Prostate gland (tissue), 2 donors: ENCODE results near the gene FAM110D.

Source experiments
- POLR2A ChIP-seq: fragments of 450-650 bp; IDR thresholded peaks from one replicate; pipeline ENCODE4 v1.6.1; 2016; ENCODE audit warnings: antibody characterized with exemption, mild to moderate bottlenecking
- TF ChIP-seq, protein P1 (sequence below), 4 experiments: fragments of 200-600 bp in 2 of 4; fragments of 450-650 bp in 2 of 4; sonication (generic) in 2 of 4; IDR thresholded peaks; 1 replicate in 3 of 4; 2 replicates in 1 of 4; pipeline ENCODE4 v1.5.1; 2016 to 2019; ENCODE audit warnings: antibody characterized with exemption in 4 of 4, mild to moderate bottlenecking in 2 of 4, moderate library complexity in 2 of 4

- TF ChIP-seq, protein P1, sequence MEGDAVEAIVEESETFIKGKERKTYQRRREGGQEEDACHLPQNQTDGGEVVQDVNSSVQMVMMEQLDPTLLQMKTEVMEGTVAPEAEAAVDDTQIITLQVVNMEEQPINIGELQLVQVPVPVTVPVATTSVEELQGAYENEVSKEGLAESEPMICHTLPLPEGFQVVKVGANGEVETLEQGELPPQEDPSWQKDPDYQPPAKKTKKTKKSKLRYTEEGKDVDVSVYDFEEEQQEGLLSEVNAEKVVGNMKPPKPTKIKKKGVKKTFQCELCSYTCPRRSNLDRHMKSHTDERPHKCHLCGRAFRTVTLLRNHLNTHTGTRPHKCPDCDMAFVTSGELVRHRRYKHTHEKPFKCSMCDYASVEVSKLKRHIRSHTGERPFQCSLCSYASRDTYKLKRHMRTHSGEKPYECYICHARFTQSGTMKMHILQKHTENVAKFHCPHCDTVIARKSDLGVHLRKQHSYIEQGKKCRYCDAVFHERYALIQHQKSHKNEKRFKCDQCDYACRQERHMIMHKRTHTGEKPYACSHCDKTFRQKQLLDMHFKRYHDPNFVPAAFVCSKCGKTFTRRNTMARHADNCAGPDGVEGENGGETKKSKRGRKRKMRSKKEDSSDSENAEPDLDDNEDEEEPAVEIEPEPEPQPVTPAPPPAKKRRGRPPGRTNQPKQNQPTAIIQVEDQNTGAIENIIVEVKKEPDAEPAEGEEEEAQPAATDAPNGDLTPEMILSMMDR (IDR thresholded peaks at IDR 0.05), result no peak
- TF ChIP-seq POLR2A, result no peak
Observed at GRCh38 chr1:26197301-26197700, 38.4 kb downstream of the FAM110D start.
